Activated CD4-positive, alpha-beta T cell treated with anti-CD3 and anti-CD28 coated beads, Interleukin-10, Interleukin-2, amounts not matched to agents 100 ng/mL and 50 ng/mL, durations not matched to agents 16 hours and 8 hours (primary cell): ENCODE results near the gene PEMT.

Source experiments
- DNase-seq: peaks from one replicate; pipeline ENCODE4 v3.0.0-alpha.2; 2020

The PEMT gene

DNA sequence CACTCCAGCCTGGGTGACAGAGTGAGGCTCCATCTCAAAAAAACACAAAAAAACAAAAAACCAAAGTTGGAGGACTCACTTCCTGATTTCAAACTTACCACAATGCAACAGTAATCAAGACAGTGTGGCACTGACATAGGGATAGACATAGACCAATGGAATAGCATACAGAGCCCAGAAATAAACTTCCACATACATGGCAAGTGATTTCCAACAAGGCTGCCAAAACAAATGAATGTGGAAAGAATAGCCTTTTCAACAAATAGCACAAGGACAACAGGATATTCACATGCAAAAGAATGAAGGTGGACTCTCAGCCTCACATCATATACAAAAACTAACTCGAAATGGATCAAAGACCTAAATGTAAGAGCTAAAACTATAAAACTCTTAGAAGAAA is 58.5 kb downstream of the PEMT start:
- DNase-seq, result no peak

- no peak for DNase-seq
Measured at GRCh38 chr17:17531156-17531555, 60.4 kb downstream of the PEMT start.

GRCh38 chr17:17528696-17529652 is 62.5 kb downstream of the PEMT start:
- no peak for DNase-seq

DNA sequence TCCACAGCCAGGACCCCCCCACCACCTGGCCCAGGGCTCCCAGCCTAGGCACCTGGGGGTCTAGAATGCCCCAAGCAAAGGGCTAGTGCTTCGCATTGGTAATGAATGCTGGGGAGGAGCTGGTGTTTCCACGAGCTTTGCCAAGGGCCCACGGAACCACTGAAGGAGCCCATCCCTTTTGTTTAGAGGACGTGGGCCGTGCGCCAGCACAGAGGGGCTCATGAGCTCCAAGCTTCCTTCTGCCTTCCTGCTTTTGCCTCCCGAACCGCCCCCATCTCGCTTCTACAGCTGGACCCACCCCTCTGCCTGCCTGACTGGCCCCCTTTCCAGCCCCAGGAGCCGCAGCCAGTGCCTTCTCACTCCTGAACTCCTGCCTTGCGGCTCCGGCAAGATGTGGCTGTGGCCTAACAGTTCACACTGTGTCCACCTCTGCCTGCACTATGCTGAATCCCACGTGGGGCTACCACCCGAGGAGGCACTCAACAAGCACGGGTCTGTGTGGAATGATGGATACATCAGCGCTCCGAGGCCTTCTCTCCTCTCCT is 63.5 kb downstream of the PEMT start:
- no peak for DNase-seq

DNA sequence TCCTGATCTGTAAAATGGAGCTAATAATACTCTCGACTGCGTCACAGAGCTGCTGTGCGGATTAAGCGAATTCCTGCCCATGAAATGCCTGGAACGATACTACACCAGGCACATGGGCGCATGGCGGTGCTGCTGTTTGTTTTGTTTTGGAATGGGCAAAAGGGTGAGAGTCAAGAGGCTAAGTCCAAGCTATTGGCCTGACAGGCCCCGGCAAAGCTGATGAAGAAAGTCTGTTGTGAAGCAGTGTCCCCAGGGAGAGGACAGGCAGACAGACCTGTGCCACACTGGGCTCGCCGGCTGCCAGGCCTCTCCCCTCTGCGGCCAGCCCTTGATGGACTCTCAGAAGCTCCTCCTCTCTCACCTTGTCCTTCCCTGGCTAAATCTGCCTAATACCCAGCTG is 64.0 kb downstream of the PEMT start:
- no peak for DNase-seq

- no peak for DNase-seq
Measured at GRCh38 chr17:17526369-17526768, 65.1 kb downstream of the PEMT start.

GRCh38 chr17:17525956-17526355 is 65.6 kb downstream of the PEMT start:
- DNase-seq, result no peak

DNA sequence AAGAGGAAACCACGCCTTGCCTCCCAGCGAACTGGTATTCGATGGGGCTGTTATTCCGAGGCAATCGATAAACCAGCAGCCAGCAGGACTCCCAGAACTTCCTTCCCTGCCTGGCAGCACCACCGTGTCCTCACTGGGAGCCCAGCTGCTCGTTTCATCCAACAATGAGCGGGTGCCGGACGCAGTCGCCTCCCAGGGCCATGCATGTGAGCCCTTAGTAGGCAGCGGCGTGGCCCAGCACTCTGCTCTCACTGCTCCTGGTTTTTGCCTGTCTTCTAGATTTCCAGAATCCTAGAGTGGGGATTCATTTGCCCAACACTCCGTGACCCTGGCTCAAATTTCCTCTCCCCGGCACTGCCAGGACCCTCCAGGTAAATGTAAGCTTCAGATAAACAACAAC is 66.2 kb downstream of the PEMT start:
- no peak for DNase-seq

- no peak for DNase-seq
Measured at GRCh38 chr17:17523731-17524490, 67.6 kb downstream of the PEMT start.

- DNase-seq, result no peak
Measured at GRCh38 chr17:17523001-17523730, 68.3 kb downstream of the PEMT start.

- DNase-seq, result no peak
Measured at GRCh38 chr17:17520599-17521232, 70.8 kb downstream of the PEMT start.

DNA sequence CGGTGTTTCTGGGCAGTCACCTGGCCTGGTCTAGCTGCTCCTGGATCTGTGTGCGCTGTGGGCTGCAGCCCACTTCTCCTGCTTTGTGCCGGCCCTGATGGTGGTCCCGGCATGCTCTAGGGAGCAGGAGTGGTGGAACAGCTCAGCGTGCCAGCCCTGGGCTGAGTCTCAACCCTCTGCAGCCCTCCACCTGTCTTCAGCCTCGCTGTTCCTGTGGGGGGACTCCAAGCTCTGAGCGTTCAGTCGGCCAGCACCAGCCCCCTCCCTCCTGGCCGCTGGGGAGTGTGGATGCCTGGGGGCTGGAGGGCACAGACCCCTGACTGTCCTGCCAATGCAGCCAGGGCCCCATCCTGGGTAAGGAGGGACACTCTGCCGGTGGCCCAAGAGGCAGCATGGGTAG is 71.6 kb downstream of the PEMT start:
- no peak for DNase-seq

DNA sequence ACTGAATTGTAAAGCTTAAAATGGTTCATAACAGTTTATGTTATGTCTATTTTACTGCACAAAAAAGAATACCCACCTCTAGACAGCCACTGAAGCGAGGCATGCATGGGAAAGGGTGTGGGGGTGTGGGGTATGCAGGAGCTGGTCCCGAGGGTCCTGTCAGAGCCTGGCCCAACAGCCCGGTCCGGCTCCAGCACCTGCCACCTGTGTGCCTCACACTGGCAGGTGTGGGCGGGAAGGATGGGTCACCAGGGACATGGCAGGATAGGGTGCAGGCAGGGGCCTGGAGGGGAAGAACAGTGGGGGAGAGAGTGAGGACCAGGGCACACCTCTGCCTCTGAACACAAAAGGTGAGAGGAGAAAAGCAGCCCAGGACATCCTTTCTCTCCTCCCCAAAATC is 72.6 kb downstream of the PEMT start:
- no peak for DNase-seq

DNA sequence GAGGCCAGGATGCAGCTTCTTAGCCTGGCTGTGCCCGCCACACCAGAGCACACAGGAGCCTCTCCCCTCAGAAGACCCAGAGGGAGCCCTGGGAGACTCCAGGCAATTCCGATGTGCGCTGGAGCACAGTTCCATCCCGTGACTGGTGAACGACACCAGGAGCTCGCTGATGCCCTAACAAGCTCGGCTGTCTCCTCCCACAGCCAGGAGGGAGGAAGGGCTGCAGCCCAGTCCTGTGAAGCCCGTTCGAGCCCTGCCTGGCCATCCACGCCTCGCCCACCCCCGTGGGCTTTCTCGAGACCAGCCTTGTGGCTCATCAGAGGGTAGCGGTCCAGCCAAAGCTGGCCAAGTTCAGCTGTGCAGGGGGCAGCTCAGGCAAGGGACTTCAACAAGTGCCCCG is 73.5 kb downstream of the PEMT start:
- no peak for DNase-seq

DNA sequence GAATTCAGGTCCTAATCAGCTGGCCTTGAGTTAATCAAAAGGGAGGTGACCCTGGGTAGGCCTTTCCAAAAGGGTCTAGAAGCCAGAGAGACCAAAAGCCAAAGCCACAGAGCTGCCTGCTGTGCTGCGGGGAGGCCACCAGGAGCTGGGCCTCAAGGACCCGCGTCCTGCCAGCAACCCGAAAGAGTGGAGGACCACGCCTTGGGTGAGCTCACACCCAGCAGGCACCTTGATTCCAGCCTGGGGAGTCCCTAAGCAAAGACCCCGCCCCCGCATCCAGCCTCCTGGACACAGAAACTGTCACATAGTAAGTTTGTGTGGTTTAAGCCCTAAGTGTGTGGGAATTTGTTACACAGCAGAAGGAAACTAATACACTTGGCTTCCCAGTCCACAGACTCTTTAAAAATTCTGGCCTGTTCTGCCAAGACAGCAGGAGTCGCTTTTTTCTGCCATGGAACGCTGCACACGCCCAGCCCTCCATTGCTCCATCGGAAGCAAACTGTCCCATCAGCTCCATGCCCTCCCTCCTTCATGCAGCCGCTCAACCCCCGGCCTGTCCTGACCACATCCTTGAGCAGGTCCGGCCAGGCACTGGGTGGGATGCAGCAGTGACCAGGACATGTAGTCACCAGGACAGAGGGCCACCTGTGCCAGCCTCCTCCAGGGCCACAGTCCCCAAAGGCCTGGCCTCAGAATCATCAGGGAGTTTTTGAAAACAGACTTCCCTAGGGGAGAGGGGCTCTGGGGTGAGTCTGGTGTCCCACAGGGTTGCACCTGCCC is 74.4 kb downstream of the PEMT start:
- DNase-seq, result no peak

GRCh38 chr17:17515934-17516930 is 75.3 kb downstream of the PEMT start:
- no peak for DNase-seq

- DNase-seq, result no peak
Measured at GRCh38 chr17:17514993-17515933, 76.2 kb downstream of the PEMT start.

DNA sequence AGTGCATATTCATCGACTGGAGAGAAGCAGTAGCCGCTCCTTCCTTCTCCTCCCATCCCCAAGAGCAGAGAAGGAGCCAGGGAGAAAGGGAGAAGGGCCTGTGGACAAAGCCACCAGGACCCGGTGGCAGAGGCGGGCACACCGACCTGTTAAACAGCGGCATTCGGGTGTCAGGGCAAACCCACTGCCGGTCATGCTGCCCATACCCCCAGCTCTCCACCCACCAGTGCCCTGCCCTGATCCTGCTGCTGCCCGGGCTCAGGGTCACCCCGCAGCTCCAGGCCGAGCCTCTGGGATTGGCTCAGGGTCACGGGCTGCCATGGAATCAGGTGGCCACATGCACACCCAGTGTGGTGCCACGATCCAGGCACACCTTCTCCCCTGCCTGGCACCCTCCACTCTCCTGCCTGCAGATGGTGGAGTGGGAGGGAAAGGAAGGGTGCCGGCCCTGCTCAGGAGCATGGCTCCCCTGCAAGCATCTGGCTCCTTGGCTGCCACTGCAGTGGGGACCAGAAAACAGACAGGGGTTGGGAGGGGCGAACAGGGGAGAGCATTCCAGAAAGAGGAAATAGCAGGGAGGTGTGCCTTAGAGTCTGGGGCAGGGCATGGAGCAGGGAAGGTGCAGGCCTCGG is 77.0 kb downstream of the PEMT start:
- DNase-seq, result no peak

GRCh38 chr17:17513626-17514025 is 77.9 kb downstream of the PEMT start:
- no peak for DNase-seq
